GM12878 (cell line): Measurements from ENCODE around the gene NCOA6. TPM values are rescaled to one million over a fixed set of nuclear protein-coding genes. Genes with fewer than 3 reads are reported as not detected.

Experiments
- ATAC-seq: fragments of 200-7000 bp; cut with Tn5 transposase; 3 replicates; pipeline ENCODE4 v1.9.1; 2020; ENCODE audit warnings: mild to moderate bottlenecking, moderate library complexity
- BruUV-seq: library from RNA; stranded (reverse); fragments of 400-500 nt; replicated peaks from 2 replicates; lab custom pipeline; 2021; lab: Mats Ljungman, UMichigan
- CTCF ChIA-PET: fragments of 300-600 bp; sonication (Branson Sonifier 250); formaldehyde crosslinking; extraction: SDS; loops from one replicate; lab custom pipeline; 2021; ENCODE audit warnings: inconsistent platforms; lab: Yijun Ruan, JAX
- POLR2A ChIA-PET: fragments of 350-600 bp; formaldehyde crosslinking; extraction: SDS; loops from one replicate; lab custom pipeline; 2021; ENCODE audit warnings: inconsistent platforms; lab: Charles Lee
- RAD21 ChIA-PET: fragments of 300-600 bp; sonication (Branson Sonifier 250); formaldehyde crosslinking; loops from one replicate; lab custom pipeline; 2023; ENCODE audit warnings: antibody characterized with exemption; ENCODE audit not compliant: unreplicated experiment; lab: Charles Lee
- SMC1A ChIA-PET: fragments of 300-600 bp; sonication (Branson Sonifier 250); formaldehyde crosslinking; loops from one replicate; lab custom pipeline; 2023; ENCODE audit not compliant: unreplicated experiment, uncharacterized antibody; lab: Charles Lee
- DNase-seq: peaks from one replicate; pipeline ENCODE4 v3.0.0-alpha.2; 2011; ENCODE audit warnings: low read depth, low spot score
- FAIRE-seq: peaks from 3 replicates; lab custom pipeline; 2011; peaks lifted over from hg19 to GRCh38; lab: Jason Lieb, UNC
- H2AFZ ChIP-seq: 2 replicates; pipeline ENCODE4 v1.6.0; 2011; ENCODE audit warnings: low read depth, low read length, control low read depth; ENCODE audit not compliant: control insufficient read depth
- H3K27ac ChIP-seq: 2 replicates; pipeline ENCODE4 v1.5.1; 2011; ENCODE audit warnings: control low read depth; ENCODE audit not compliant: control insufficient read depth, insufficient read depth
- H3K27me3 ChIP-seq, 2 experiments: replicated peaks in 1 of 2; 2 replicates each; pipeline versions ENCODE4 v1.6.0 to v1.6.1; 2011; ENCODE audit warnings: low read length in 1 of 2; ENCODE audit not compliant: control insufficient read depth in 2 of 2, insufficient read depth in 2 of 2
- H3K36me3 ChIP-seq, 2 experiments: 2 replicates each; pipeline ENCODE4 v1.5.1; 2011; ENCODE audit warnings: low read length in 1 of 2; ENCODE audit not compliant: control insufficient read depth in 2 of 2, insufficient read depth in 2 of 2
- H3K4me1 ChIP-seq: 2 replicates; pipeline ENCODE4 v1.6.1; 2011; ENCODE audit warnings: mild to moderate bottlenecking, low read length, moderate library complexity, mixed read lengths; ENCODE audit not compliant: control insufficient read depth, insufficient read depth
- H3K4me2 ChIP-seq: 2 replicates; pipeline ENCODE4 v1.6.0; 2011; ENCODE audit warnings: control low read depth; ENCODE audit not compliant: control insufficient read depth, insufficient read depth
- H3K4me3 ChIP-seq: fragments of 200-600 bp; sonication (generic); 2 replicates; pipeline ENCODE4 v1.5.1; 2016
- H3K79me2 ChIP-seq: 2 replicates; pipeline ENCODE4 v1.6.0; 2011; ENCODE audit warnings: low read length; ENCODE audit not compliant: control insufficient read depth, insufficient read depth
- H3K9ac ChIP-seq: 2 replicates; pipeline ENCODE4 v1.8.0; 2011; ENCODE audit warnings: low read length, control low read depth, mixed read lengths; ENCODE audit not compliant: control insufficient read depth, insufficient read depth
- H3K9me3 ChIP-seq: replicated peaks from 3 replicates; pipeline ENCODE4 v1.5.1; 2011; ENCODE audit warnings: mild to moderate bottlenecking, low read length; ENCODE audit not compliant: control insufficient read depth, insufficient read depth
- H4K20me1 ChIP-seq: 2 replicates; pipeline ENCODE4 v1.6.0; 2011; ENCODE audit not compliant: control insufficient read depth, insufficient read depth
- CUX1 ChIP-seq: IDR thresholded peaks from 2 replicates; pipeline ENCODE4 v1.6.1; 2012; ENCODE audit warnings: improper control_type of control experiment, low read depth, low read length; ENCODE audit not compliant: insufficient replicate concordance
- EGR1 ChIP-seq, 2 experiments: IDR thresholded peaks; 1 replicate in 1 of 2; 2 replicates in 1 of 2; pipeline ENCODE4 v1.6.1; 2011 to 2012; ENCODE audit warnings: low read depth in 2 of 2, low read length in 2 of 2, borderline replicate concordance in 1 of 2, mild to moderate bottlenecking in 1 of 2, moderate library complexity in 1 of 2
- MXI1 ChIP-seq: fragments of 150-350 bp; IDR thresholded peaks from 2 replicates; pipeline ENCODE4 v1.6.1; 2011; ENCODE audit warnings: low read depth, mild to moderate bottlenecking, inconsistent platforms, low read length, improper control_type of control experiment
- NFYB ChIP-seq: IDR thresholded peaks from 2 replicates; pipeline ENCODE4 v1.6.1; 2011; ENCODE audit warnings: low read depth, mild to moderate bottlenecking, low read length, improper control_type of control experiment, moderate library complexity; ENCODE audit not compliant: insufficient read depth
- SRF ChIP-seq, 2 experiments: IDR thresholded peaks; 2 replicates each; pipeline ENCODE4 v1.6.1; 2011; ENCODE audit warnings: low read depth in 2 of 2, low read length in 2 of 2, mild to moderate bottlenecking in 1 of 2, moderate library complexity in 1 of 2
- TAF1 ChIP-seq: IDR thresholded peaks from 2 replicates; pipeline ENCODE4 v1.6.1; 2011; ENCODE audit warnings: mild to moderate bottlenecking, low read depth, low read length, borderline replicate concordance
- ZBTB11 ChIP-seq: fragments of 450-650 bp; formaldehyde crosslinking; IDR thresholded peaks from 2 replicates; pipeline ENCODE4 v1.5.0; 2022; ENCODE audit warnings: mild to moderate bottlenecking, missing genetic modification characterization
- WGBS: methylation state at CpG from one replicate; pipeline ENCODE4 v1.1.6; 2016; ENCODE audit warnings: low lambda C conversion rate; ENCODE audit not compliant: insufficient replicate concordance, insufficient coverage; ENCODE audit errors: missing lambda C conversion rate; 5-methylcytosine and 5-hydroxymethylcytosine counted together
- in situ Hi-C: fragments of 300-500 bp; cut with MboI; formaldehyde crosslinking; loops from 9 replicates; pipeline ENCODE4 v1.14.3; 2018; ENCODE audit warnings: mixed read lengths
- intact Hi-C: fragments of 100-400 bp; cut with micrococcal nuclease; formaldehyde crosslinking; loops from one replicate; pipeline ENCODE4 v1.14.2; 2022; ENCODE audit not compliant: unreplicated experiment
- polyA plus RNA-seq, 11 experiments: library from polyadenylated mRNA; depleted of rRNA in 4 of 11; unstranded in 6 of 11; stranded (reverse) in 5 of 11; fragments of >200 nt; fragmentation: Nextera tagmentation in 4 of 11; fragmentation: Illumina TruSeq in 1 of 11; extraction: Ambion mirVana in 4 of 11; extraction: Trizol in 1 of 11; gene quantifications; 1 replicate in 1 of 11; 2 replicates in 10 of 11; pipeline versions ENCODE4 v1.2.1 to v1.2.3, GENCODE V29; 2011 to 2016; ENCODE audit warnings: inconsistent platforms in 2 of 11, missing spikeins in 2 of 11, low read depth in 1 of 11
- total RNA-seq, 4 experiments: library from RNA; depleted of rRNA in 3 of 4; stranded (reverse); fragments of >200 nt in 3 of 4; fragmentation: Illumina TruSeq in 1 of 4; extraction: Trizol in 1 of 4; gene quantifications; 2 replicates each; pipeline versions ENCODE4 v1.2.1 to v1.2.3, GENCODE V29; 2013 to 2021
- TF ChIP-seq, protein P1 (sequence below): fragments of 450-650 bp; IDR thresholded peaks from 2 replicates; pipeline ENCODE4 v1.6.1; 2016; ENCODE audit warnings: mild to moderate bottlenecking

Gene NCOA6
- total and polyA plus RNA-seq, 10 of the 15 experiments (the other 5 are each of a cell fraction or from before 2014, with no cell fraction given), result 6.1 to 20.6 (median 12.6) TPM

DNA sequence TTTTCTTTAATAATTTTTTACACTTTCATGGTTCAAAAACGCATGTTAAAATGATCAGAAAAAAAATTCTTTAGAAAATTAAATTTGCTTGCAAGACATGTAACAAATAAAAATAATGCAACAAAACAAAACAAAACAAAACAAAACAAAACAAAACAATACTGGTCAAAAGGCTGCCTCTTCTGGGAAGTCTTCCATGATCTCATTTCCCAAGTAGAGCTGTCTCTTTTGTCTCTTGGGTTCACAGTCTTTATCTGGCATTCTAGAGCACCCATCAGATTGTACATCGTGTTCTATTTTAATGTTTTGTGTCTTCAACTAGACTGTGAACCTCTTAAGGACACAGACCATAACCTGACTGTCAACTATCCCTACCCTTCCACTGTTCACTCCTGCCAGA is 96.0 kb downstream of the NCOA6 start:
- intact Hi-C loops, result no loop called here
- ATAC-seq, result no peak
- 97% methylated on average over 2 of the region's 2 CpGs for WGBS
- H3K9me3 ChIP-seq, result no peaks in the 10 kb centered on the region
- ChIA-PET POLR2A (interaction anchor here (1.4 to 1.6 kb wide), 3 partner anchors 9 to 36 kb away, joined by 3 to 6 read pairs (median 3); no protein-coding TSS in a partner anchor), RAD21 (interaction anchor here (0.5 to 1.7 kb wide), 3 partner anchors 10 to 40 kb away, joined by 3 to 4 read pairs (median 4); no protein-coding TSS in a partner anchor), SMC1A (interaction anchor here (0.8 to 1.2 kb wide), 3 partner anchors 10 to 38 kb away, joined by 3 to 4 read pairs (median 4); no protein-coding TSS in a partner anchor), CTCF (interaction anchor here (1.0 to 2.6 kb wide), 6 partner anchors 9 to 40 kb away, joined by 3 to 12 read pairs (median 5); no protein-coding TSS in a partner anchor)
- no peak overlapping the region for H3K4me2 ChIP-seq
- in situ Hi-C loops, result no loop called here
- H3K27ac ChIP-seq, result no peak overlapping the region
- FAIRE-seq, result no peak
- H2AFZ ChIP-seq, result no peak overlapping the region
- no peak overlapping the region for H3K9ac ChIP-seq
- H3K36me3 ChIP-seq, result peaks cover 0 to 4% of the 10 kb centered on the region in 2 experiments; a peak in 3 of 4 replicates
- H3K27me3 ChIP-seq, result no peaks in the 10 kb centered on the region
- no peaks in the 10 kb centered on the region for H3K79me2 ChIP-seq
- TF ChIP-seq SRF (IDR thresholded peaks at IDR 0.05; ENCODE audit: low read depth in 2 of 2, low read length in 2 of 2) (no peak), EGR1 (IDR thresholded peaks at IDR 0.05; ENCODE audit: borderline replicate concordance in 1 of 2, low read depth in 2 of 2, low read length in 2 of 2) (no peak), MXI1 (no peak), NFYB (no peak), CUX1 (no peak), ZBTB11 (CRISPR knock-in tag) (no peak), TAF1 (no peak)
- TF ChIP-seq, protein P1, sequence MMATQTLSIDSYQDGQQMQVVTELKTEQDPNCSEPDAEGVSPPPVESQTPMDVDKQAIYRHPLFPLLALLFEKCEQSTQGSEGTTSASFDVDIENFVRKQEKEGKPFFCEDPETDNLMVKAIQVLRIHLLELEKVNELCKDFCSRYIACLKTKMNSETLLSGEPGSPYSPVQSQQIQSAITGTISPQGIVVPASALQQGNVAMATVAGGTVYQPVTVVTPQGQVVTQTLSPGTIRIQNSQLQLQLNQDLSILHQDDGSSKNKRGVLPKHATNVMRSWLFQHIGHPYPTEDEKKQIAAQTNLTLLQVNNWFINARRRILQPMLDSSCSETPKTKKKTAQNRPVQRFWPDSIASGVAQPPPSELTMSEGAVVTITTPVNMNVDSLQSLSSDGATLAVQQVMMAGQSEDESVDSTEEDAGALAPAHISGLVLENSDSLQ, result no peak
- no peak for DNase-seq
- no peaks in the 10 kb centered on the region for H3K4me1 ChIP-seq
- no TSS peak for BruUV-seq
- H4K20me1 ChIP-seq, result no peaks in the 10 kb centered on the region
- no peak overlapping the region for H3K4me3 ChIP-seq
